Urothelium cell line (cell line): ENCODE measurements around the gene MLF2.

ENCODE experiments used
- DNase-seq: peaks from one replicate; pipeline ENCODE4 v3.0.0; 2011; ENCODE audit warnings: low spot score, mixed read lengths
- FAIRE-seq: peaks from 2 replicates; lab custom pipeline; 2011; peaks lifted over from hg19 to GRCh38; lab: Jason Lieb, UNC

Gene MLF2

DNA sequence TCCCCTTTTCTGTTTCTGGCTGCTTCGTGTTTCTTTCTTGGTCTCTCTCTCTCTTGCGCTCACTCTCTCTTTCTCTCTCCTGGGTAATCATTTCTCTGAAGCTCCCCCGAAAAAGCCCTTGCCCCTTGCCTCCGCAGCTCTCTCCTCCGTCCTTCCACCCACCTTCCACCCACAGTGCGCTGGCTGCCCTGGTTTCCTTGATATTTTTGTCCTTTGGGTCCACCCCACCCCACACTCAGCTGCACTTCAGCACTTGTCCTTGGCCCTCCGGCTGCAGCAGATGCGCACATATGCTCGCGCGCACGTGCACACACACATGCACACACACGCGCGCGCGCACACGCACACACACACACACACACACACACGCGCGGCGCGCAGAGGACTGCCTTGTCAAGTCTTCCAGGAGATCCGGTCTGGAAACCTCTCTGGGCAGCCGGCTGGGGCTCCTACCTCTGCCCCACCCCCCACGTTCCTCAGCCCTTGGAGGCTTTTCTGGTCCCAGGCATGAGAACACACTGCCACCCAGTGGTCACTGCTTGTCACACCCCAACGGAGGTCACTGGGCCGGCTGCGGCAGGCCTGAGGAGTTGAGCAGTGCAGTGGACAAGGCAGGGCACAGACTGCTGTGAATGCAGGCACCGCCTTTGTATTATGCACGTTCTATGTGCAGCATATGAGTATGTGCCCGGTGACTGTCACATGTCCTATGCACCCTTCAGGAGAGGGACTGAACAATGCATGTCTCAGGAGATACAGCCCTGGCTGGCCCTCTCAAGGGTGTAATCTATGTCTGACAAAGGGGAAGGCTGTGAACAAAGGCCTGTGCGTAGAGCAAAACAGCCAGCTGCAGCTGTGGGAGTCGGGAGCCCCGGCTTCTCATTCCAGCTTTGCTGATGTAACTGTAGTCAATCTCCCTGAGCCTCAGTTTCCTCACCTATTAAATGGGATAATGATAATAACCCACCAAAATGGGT, 25.9 kb upstream of the MLF2 start:
- DNase-seq: peak; percentile 92
- FAIRE-seq: peak; percentile 98

DNA sequence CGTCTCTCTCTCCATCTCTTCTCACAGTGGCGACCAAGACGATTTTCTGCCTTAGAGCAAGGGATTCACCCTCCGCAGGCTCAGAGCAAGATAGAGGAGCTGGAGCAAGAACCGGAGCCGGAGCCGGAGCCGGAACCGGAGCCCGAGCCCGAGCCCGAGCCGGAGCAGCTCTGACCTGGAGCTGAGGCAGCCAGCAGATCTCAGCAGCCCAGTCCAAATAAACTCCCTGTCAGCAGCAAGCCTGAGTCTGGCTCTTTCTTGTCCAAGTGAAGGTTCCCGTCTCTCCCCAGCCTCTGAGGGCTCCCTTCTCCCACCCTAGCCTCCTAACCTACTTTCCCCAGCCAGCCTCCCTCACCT, 25.3 kb upstream of the MLF2 start:
- FAIRE-seq: no peak
- no peak for DNase-seq

DNA sequence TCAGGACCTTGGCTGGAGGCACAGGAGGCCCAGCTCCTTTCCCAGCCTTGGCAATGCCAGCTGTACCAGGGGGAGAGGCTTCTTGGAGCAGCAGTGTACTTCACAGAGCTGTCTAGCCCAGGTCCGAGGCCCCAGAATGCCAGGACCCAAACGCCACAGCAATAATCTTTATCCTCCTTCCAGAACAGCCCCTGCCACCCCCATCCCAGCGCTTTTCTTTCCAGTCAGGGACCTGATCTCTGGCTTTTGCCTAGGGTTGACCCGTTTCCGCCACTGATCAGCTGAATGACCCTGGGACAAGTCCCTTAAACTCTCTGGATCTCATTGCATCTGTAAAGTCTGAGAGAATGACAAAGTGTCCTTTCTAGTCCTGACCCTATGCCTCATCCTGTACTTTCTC, 24.4 kb upstream of the MLF2 start:
- DNase-seq (no peak), FAIRE-seq (no peak)

DNA sequence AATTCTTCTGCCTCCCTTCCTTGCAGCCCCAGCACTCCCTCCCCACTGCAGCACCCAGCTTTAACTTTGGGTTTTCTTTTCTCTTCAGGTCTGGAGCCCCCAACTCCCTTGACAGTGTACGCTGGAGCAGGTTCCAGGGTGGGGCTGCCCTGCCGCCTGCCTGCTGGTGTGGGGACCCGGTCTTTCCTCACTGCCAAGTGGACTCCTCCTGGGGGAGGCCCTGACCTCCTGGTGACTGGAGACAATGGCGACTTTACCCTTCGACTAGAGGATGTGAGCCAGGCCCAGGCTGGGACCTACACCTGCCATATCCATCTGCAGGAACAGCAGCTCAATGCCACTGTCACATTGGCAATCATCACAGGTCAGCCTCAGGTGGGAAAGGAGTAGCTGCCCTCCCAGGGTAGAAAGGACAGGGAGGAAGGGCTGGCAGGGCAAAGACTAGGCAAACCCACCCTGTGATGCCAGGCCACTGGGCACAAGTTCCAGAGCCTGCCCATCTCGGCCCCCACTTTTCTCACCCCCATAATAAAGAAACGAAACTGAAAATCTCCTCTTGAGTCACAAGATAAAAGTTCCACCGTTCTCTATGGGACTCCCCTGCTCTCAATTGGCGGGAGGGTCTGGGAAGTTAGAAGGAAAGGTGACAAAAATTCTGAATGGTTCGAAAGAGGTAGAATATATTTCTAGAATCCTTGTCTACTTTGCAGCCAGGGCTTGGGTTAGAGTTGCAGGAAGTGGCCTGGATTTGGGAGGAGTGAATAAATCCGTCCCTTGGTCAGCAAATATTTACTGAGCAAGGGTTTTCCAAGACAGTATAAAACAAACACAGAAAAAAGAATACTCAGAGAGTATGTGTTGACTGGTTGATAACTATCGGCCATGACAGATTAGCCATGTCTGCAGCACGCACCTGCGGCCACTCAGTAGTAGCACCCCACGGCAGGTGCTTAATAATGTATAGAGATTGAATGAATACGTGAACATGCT, 22.5 kb upstream of the MLF2 start:
- no peak for DNase-seq
- no peak for FAIRE-seq

DNA sequence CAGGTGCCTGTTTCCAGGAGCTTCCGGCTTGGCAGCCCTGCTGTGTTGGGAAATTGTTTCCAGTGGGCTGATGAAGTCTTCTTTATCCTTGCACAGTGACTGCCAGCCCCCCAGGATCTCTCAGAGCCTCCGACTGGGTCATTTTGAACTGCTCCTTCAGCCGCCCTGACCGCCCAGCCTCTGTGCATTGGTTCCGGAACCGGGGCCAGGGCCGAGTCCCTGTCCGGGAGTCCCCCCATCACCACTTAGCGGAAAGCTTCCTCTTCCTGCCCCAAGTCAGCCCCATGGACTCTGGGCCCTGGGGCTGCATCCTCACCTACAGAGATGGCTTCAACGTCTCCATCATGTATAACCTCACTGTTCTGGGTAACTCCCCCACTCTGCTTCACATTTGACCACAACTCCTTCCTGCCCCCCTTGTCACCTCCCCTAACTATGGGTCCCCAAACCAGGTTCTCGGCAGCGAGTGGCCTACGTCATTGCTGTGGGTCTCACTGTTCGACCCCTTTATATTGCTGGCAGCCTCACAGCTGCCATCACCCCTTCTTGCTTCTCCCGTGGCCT, 21.6 kb upstream of the MLF2 start:
- FAIRE-seq (no peak), DNase-seq (no peak)

DNA sequence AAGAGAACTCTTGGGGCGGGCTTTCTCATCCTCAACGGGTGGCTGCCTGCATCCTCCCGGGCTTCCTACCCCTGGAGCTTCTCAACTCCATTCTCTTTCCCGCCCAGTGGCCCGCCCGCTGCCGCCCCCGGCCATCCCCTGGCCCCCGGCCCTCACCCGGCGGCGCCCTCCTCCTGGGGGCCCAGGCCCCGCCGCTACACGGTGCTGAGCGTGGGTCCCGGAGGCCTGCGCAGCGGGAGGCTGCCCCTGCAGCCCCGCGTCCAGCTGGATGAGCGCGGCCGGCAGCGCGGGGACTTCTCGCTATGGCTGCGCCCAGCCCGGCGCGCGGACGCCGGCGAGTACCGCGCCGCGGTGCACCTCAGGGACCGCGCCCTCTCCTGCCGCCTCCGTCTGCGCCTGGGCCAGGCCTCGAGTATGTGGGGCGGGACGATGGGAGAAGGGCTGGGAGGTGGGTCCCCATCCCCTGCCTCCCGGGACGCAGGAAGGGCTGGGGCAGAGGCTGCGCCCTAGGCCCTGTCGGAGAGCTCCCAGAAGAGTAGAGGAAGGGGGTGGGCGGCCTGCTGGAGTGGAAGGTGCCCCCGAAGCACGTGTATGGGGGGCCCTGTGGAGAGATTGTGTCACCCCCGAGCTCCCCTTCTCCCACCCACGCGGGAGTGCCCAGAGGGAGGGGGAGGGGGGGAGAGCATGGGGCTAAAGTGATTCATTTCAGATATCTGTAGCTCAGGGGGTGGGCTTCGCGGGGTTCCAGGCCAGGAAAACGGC, 20.8 kb upstream of the MLF2 start:
- DNase-seq: no peak
- FAIRE-seq: no peak

DNA sequence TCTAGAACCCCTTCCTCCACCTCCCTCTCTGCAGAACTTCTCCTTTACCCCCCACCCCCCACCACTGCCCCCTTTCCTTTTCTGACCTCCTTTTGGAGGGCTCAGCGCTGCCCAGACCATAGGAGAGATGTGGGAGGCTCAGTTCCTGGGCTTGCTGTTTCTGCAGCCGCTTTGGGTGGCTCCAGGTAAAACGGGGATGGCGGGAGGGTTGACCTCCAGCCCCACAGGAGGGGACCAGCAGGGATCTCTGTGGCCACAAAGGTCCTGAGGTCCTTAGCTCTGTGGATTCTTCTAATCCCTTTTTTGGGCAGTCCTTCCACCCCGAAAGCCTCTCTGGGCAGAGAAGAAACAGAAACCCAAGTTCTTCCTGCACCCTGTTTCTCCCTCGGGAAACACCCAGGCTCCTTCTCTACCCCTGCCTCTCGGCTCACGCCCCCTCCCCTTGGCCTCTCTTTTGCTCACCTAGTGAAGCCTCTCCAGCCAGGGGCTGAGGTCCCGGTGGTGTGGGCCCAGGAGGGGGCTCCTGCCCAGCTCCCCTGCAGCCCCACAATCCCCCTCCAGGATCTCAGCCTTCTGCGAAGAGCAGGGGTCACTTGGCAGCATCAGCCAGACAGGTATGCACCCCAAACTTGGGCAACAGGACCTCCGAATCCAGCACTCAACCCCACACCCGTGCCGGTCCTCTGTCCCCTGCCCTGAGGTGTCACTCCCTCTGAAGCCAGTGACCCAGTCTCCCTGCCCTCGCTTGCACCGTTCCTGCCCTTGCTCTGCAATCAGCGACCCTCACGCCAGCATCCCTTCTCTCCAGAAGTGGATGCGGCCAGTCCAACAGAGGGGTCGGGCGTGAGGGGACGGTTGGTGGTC, 20.0 kb upstream of the MLF2 start:
- FAIRE-seq (peak; percentile 65), DNase-seq (no peak)

DNA sequence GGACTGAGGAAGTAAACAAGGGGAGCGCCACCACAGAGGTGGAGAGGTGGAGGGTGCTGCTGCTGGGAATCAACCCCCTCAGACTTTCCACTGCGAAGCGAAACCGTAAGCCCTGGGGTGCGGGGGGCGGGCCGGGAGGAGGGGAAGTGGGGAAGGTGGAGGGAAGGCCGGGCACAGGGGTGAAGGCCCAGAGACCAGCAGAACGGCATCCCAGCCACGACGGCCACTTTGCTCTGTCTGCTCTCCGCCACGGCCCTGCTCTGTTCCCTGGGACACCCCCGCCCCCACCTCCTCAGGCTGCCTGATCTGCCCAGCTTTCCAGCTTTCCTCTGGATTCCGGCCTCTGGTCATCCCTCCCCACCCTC, 19.4 kb upstream of the MLF2 start, which contains the start of gene LAG3:
Gene LAG3, plus strand, starts transcription at position 190 of the 365 bp plus-strand sequence. CDS start 333 bp downstream, outside the sequence.
- FAIRE-seq (no peak), DNase-seq (no peak)

DNA sequence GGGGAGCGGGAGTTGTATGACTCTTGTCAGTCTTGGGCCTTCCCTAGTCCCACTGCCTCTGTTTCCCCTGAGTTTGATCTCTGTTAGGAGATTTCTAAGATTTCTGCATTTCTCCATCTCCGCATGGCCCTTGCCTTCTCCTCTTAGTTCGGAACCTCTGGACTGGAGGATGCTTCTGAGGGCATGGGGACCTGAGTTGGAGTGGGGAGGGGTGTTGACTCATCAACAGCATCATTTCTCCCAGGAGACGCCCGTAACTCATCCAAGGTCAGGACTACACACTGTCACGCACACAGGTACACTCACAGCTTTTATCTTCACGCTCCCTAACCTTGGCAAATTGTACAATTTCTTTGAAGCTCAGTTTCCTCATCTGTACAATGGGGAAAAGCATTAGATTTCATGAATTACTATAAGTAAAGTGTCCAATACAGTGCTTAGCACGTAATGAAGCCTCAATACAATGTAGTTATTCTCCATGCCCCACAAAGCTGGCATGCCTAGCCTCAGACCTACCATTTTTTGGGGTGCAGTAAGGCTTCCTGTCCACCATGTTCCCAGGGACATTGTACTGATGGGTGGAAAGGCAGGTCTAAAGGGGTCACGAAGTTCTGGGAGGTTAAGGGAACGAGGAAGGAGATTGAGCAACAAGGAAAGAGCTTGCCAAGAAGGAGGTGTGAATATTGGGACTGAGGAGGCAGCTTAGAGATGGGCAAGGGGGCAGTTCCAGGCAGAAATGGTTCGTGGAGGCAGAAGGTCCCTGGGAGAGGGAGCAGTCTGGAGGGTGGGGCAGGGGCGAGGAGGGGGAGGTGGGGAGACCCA, 18.8 kb upstream of the MLF2 start:
- FAIRE-seq (peak; percentile 42), DNase-seq (no peak)

DNA sequence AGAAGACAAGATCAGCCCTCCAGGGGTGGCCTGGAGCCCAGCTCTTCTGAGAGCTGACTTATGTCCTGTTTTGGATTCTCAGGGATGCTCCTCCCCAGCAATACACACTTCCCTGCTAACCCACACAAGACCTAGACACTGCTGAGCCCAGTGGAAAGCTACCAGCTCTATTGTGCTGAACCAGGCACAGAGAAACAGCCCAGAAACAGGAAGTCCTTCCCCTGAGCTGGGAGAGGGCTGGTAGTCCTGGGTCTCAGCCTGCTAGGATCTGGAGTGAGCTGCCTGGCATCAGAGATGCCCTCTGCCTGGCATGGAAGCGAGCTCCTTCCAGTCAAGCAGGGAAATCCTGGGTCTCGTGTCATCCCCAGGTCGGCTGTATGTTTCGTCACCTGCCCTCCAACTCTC, 18.2 kb upstream of the MLF2 start:
- FAIRE-seq: peak; percentile 61
- no peak for DNase-seq

DNA sequence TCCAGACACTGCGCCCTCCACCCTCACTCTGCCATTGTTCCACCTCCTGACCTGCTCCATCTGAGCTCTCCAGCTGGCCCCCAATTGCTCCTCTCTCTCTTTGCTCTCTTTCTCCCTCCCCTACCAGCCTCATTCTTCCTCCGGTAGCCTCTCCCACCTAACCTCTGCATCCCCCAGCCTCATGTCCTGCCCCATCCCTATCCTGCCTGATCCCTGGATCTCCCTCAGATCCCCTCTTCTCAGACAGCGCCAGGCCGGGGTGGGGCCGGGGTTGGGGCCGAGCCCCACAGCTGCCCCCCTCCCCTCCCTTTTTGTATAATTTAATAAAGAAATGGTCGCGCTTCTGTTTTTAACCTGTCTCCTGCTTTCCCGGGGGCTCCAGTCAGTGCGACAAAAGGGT, 17.7 kb upstream of the MLF2 start:
- DNase-seq (no peak), FAIRE-seq (no peak)

DNA sequence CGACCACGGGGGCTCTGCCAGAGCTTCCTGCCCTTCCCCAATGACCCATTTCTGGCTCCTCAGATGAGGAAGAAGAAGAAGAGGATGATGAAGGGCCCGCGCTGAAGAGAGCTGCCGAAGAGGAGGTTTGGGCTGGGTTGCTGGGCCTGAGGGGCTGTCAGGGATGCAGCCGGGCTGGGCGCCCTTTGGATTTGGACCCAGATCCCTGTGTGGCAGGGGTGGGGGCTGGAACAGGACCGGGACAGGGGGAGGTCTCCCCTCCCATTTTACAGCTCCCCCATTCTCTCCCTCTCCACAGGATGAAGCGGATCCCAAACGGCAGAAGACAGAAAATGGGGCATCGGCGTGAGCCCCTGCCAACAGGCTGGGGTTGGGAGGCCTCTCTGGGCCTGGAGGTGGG, 17.2 kb upstream of the MLF2 start:
- no peak for FAIRE-seq
- no peak for DNase-seq

DNA sequence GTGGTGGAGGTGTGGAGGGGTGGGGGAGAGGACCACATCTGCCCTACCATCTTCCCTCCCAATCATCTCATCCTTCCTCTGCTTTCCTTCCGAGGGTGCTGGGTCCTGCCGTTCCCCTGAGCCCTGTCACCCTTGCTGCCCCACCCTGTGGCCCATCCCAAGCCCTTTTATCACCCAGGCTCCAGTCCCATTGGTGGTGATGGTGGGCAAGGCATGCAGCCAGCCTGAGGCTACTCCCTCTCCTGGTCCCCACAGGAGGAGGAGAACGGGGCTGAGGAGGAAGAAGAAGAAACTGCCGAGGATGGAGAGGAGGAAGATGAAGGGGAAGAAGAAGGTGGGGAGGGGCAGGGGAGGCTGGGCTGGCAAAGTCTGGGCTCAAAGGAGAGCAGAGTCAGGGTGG, 16.7 kb upstream of the MLF2 start:
- FAIRE-seq (no peak), DNase-seq (no peak)

DNA sequence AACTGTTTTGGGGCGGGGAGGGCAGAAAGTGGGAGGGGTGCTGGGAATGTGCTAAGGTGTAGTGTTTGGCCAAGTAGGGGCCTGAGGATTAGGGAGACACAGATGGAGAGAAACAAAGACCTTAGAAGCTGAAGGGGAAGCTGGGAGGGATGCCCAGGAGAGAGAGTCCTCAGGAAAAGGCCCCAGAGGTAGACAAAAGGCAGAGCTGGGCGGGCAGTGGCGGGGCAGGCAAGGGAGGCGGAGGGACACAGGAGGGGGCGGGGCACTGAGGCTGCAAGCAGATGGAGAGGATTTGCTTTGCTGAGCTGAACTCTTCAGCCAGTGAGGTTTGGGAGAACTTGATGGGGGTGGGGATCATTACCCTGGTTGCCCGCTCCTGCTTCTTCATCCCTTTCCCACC, 16.0 kb upstream of the MLF2 start:
- DNase-seq: no peak
- FAIRE-seq: peak; percentile 55

DNA sequence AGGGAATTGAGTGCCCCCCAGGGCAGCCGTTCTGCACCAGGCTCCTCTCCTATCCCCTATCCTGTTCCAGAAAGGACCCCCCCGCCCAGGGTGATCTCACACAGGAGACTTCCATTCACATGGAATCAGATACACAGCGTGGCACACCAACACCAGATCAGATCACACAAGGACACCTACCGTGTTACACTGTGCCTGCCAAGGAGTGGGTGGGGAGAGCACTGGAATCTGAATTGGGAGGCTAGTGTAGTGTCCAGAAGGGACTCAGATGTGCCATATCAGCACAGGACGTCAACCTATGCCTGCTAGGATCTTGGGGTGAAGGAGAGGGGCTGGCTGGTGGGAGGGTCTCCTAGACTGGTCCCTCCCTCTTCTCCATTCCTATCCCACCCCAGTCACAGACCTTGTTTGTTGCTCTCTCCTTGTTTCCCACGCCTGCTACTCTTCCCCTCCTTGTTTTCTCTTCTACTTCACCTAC, 15.5 kb upstream of the MLF2 start:
- FAIRE-seq (peak; percentile 27), DNase-seq (no peak)

DNA sequence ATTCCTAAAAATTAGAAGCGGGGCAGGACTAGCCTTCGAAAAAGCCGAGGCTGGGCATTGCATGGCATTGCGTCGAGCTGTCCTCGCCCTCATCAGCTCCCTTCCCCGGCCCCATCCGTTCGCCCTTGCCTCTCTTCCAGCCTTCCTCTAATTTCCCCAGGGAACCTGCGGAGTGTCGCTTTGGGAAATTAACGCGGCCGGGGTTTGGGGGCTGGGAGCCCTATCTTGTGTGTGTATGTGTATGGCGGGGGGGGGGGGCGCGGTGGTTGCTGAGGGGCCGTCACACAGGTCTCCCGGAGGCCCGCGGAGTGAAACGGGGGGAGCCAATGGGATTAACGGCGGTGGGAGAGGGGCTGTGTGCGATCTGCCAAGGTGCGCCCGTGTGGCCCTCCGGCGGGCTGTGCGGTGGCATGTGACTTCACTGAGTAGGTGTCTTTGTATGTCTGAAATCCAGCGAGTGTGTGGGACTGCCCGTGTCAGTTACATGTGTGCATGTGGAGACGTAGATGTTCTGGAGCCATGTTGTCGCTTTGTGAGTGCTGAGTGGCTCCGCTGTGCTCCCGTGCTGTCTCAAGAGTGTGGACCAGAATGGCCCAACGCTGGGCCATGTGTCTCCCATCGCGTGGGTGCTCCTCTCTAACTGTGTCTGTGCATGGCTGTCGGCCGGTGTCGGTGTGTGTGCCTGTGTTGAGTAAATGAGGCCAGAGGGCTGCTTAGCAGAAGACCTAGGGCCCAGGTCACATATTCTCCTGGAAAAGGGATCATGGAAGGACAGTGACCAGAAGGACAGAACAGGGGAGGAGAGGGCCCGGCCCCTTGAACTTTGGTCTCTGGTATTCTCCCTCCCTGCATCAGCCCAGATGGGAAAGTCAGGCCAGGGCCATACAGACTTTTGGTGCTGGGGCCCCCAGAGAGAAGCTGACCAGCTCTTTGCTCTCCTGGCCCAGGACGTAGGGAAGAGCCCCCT, 14.7 kb upstream of the MLF2 start:
- FAIRE-seq (peak; percentile 90), DNase-seq (no peak)

DNA sequence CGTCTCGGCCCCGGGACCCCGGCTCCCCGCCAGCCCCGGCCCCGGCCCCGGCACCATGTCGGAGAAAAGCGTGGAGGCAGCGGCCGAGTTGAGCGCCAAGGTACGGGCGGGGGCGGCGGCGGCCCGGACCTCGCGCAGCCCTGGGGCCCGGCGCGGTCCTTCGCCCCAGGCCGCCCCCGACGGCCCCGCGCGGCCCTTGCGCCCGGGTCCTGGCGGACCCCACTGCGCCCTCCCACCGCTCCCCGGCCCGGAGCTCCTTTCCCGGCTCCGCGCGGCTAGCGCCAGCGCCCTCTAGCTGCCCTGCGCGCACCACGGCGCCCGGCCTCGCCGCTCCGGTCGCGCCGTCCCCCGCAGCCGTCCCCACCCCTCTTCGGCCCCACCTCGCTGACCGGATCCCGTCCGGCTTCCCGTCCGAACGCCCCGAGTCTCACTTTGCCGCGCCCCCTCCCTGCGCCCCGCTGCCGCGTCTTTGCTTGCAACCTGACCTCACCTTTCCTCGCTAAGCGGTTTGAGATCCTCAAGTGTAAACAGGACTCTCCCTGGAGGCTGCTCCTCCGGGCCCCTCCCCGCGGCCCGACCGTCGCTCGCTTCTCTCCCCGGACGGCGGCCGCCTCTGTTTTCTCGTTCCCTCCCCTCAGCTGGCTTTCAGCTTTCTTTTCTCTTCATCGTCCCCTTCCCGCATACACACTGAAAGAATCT, 13.9 kb upstream of the MLF2 start:
- peak; percentile 58 for FAIRE-seq
- DNase-seq: peak; percentile 83
